GM19395 (cell line): Measurements from ENCODE around the gene BMP6.

Experiments
- ATAC-seq: cut with Tn5 transposase; IDR thresholded peaks from one replicate; pipeline ENCODE4 v1.9.1; 2021; ENCODE audit warnings: mild to moderate bottlenecking, moderate library complexity; ENCODE audit not compliant: unreplicated experiment

BMP6 gene

GRCh38 chr6:7901056-7901455 lies 175.2 kb downstream of the BMP6 start:
- ATAC-seq: no peak

- ATAC-seq: no peak
Observed at GRCh38 chr6:7901780-7902179, 175.9 kb downstream of the BMP6 start.

- no peak for ATAC-seq
Observed at GRCh38 chr6:7902221-7902620, 176.3 kb downstream of the BMP6 start.

DNA sequence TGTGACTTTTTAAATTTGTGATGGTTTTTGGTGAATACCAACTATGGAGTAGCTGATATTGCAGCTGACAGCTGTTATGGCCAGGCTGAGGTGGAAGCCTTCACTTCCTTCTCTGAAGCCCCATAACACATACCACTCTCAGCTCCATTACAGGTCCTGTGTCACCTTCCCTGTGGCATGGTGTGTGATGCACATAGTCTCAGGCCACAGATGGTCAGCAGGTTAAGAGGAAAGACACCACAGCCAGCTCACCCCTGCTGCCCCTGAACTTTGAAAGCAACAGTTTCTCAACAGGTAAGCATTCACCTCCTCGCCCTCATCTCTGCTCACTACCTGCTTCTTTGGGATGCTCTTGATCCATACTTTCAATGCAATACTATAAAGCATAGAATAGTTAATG lies 177.0 kb downstream of the BMP6 start:
- no peak for ATAC-seq

- no peak for ATAC-seq
Observed at GRCh38 chr6:7903673-7904072, 177.8 kb downstream of the BMP6 start.

GRCh38 chr6:7904654-7905319 lies 178.9 kb downstream of the BMP6 start:
- ATAC-seq: no peak

GRCh38 chr6:7905416-7905815 lies 179.5 kb downstream of the BMP6 start:
- no peak for ATAC-seq

DNA sequence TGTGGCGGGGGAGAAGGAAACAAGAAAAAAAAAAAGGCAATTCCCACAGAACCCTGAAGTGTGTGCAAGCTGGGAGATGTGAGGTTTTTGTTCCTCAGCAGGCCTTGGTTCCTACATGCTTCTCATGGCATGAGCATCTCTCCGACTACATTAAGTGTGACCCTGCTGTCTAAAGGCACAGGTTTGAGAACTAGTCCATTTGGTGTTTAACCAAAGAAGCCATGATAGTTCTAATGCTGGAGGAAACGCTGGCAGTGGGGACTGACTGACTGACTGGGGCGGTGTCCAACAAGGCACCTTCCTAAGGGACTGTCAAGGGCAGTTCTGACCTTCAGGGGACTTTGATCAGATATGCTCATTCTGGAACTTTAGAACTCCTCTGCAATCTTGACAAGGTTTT lies 180.8 kb downstream of the BMP6 start:
- ATAC-seq: no peak

DNA sequence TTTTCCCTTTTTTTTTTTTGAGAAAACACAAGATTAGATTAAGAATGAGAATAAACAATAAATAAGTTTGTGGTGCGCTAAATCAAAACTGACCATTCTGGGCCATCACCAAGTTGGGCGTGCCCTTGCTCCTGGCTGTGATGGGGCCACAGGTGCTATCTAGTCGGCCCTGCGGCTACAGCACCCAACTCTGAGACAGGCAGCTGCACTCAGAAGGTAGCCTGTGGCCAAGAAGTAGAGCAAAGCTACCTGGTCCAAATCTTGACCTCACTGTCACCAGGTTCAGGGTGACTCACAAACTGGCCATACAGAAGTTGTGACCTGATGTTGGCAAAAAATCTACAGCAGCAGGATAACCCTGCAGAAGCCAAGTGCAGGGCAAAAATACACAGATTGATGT lies 181.3 kb downstream of the BMP6 start:
- ATAC-seq: no peak

DNA sequence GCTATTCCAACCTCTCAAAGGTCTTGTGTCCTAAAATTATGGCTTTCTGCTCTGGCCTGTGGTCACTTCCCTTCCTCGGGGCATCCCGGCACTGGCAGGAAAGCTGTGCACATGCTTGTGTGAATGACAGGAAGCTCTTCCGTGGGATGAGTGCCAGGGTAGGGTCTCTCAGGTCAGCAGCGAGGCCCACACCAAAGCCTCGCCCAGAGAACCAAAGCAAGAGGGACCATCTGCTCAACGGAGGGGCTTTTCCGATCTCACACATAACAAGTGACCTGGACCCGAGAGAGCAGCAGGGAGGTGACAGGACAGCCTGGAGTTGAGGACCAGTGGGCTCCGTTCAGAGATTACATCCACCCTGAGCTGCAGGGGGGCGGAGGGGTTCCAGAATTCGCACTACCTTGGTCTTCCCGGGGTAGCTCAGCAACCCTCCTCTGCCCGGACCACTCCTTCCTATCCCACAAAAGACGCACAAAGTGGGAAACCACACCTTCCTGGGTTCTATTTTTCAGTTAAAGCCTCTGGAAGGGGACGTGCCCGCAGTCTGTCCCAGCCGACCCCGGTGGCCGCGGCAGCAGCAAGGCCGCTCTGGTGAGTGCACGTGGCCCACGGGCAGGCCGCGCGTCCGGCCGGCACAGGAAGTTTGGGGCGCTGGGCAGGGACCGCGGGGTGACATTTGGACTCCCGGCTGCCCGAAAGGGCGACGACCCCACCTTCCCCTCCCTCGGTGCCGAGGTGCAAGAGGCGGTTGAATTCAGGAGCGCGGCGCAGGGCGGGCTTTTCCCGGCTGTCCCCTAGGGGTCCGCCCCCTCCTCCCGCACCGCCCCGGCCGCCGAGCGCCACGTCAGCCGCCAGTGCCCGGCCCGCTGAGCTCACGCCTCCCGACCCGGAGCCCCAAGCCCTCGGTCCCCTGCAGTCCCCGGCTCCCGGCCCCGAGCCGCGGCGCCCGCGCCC lies 183.7 kb downstream of the BMP6 start:
- ATAC-seq: peak; percentile 33

DNA sequence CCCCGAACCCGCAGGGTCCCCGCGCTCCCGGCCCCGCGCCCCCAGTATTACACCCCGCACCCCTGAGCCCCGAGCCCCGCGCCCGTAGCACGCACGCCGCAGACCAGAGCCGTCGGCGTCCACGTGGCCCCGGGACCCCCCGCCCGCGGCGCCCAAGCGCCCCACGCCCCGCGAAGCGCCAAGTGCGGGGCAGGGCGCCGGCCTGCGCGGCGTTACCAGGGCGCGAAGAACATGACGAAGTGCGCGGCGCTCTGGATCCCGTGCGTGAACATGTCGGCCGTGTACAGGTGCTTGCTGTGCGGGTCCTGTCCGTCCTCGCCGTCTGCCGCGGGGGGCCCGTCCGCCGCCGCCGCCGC lies 184.4 kb downstream of the BMP6 start:
- ATAC-seq: peak; percentile 19

GRCh38 chr6:7910654-7911344 lies 184.9 kb downstream of the BMP6 start, which contains the start of gene TXNDC5:
TSS of gene TXNDC5 (minus strand) at chr6:7910788. CDS start at chr6:7910776, 12 bp downstream.
- ATAC-seq: peak; percentile 58

DNA sequence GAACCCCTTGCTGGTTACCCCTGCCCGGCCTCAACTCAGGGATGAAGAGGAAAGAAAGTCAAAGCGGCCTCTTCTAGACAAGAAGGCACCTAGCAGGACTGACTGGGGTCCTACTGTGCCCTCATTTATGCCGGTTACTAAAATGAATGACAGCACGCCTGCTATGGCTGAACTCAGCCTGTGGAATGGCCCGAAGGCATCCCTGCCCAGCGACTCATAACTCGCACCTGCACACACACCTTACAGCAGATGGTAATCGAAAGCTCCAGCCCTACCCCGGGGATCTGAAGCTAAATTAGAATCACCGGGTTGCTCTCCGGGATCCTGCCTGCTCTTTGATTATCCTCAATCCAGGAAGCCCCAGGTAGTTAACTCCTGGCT lies 185.4 kb downstream of the BMP6 start:
- ATAC-seq: no peak

DNA sequence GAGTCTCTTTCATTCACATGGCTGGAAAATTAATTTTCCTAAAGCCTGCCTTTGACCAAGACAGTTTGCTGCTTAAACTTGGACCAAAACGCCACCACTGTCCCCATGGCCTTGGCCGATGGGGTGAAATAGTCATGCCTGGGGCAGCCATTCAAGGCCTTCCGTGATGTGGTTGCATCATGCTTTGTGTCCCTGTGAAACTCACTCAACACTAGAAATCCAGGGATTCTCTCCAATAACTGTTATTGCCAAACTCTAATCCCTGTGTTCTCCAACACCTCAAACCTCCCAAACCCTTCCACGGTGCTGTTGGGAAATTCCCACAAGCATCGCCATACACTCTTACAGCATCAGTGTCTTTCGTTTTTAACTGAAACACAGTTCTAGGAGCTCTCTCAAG lies 186.1 kb downstream of the BMP6 start:
- no peak for ATAC-seq

- ATAC-seq: no peak
Observed at GRCh38 chr6:7912736-7913517, 187.0 kb downstream of the BMP6 start.

GRCh38 chr6:7914311-7914710 lies 188.4 kb downstream of the BMP6 start:
- ATAC-seq: no peak

GRCh38 chr6:7914991-7915789 lies 189.3 kb downstream of the BMP6 start:
- no peak for ATAC-seq

- ATAC-seq: peak; percentile 91
Observed at GRCh38 chr6:7916959-7917358, 191.1 kb downstream of the BMP6 start.

DNA sequence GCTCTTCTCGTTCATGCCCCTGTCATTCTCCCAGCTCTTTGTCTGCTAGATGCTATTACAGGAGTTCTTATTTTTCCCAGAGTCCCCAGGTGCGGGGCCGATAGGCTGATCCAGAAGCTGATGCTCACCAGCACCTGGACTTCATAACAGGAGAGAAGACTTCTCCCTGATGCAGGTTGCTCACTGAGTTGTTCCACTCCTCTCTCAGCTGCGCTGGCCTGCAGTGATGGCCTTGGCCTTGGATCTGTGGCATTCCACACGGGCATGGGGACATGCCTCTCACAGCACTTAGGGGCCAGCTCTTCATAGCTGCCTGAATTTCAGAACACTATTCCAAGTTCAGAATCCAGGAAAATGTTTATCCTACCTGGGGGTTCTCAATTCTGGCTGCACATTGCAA lies 191.8 kb downstream of the BMP6 start:
- ATAC-seq: no peak

DNA sequence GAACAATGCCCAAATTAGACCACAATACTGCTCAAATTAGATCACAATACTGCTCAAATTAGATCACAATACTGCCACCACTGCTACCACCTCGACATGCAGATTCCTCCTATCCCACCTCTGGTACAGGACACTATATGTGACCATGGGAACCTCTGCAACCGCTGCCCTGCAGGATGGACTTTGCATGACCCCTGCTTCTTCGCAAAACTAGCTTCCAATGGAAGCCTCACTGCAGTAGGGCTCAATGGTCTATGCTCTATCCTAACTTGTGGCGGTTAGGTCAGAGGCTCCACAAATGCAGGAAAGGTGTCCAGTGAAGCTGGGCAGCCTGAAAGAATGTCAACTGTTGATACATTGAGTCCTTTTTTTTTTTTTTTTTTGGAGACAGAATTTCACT lies 192.5 kb downstream of the BMP6 start:
- no peak for ATAC-seq
